Measurements from ENCODE around the gene PARP4.
"Not testable (repeated sequence)": the region's sequence is repeated elsewhere in the genome, so short reads cannot be mapped to it uniquely, and the experiment has no call there.

The PARP4 gene

GRCh38 chr13:24505756-24506155 lies 6.8 kb downstream of the PARP4 start:
- no peak for DNase-seq (ENCODE audit: low read depth in 2 of 2)

- DNase-seq (ENCODE audit: low read depth in 2 of 2), result no peak
Observed at GRCh38 chr13:24505256-24505655, 7.3 kb downstream of the PARP4 start.

GRCh38 chr13:24503379-24503696 lies 9.2 kb downstream of the PARP4 start:
- no peak for DNase-seq (ENCODE audit: low read depth in 2 of 2)

GRCh38 chr13:24502533-24503378 lies 9.8 kb downstream of the PARP4 start:
- DNase-seq (ENCODE audit: low read depth in 2 of 2), result no peak

- DNase-seq (ENCODE audit: low read depth in 2 of 2), result no peak
Observed at GRCh38 chr13:24500977-24501376, 11.6 kb downstream of the PARP4 start.

- no peak for DNase-seq (ENCODE audit: low read depth in 2 of 2)
Observed at GRCh38 chr13:24497742-24498141, 14.8 kb downstream of the PARP4 start.

GRCh38 chr13:24496295-24496694 lies 16.3 kb downstream of the PARP4 start:
- not testable (repeated sequence) for DNase-seq (ENCODE audit: low read depth in 2 of 2)

GRCh38 chr13:24495151-24495729 lies 17.3 kb downstream of the PARP4 start:
- no peak for DNase-seq (ENCODE audit: low read depth in 2 of 2)

GRCh38 chr13:24493356-24493755 lies 19.2 kb downstream of the PARP4 start:
- DNase-seq (ENCODE audit: low read depth in 2 of 2), result no peak

- no peak for DNase-seq (ENCODE audit: low read depth in 2 of 2)
Observed at GRCh38 chr13:24491845-24492244, 20.7 kb downstream of the PARP4 start.

- no peak for DNase-seq (ENCODE audit: low read depth in 2 of 2)
Observed at GRCh38 chr13:24489721-24490120, 22.9 kb downstream of the PARP4 start.

- not testable (repeated sequence) for DNase-seq (ENCODE audit: low read depth in 2 of 2)
Observed at GRCh38 chr13:24488092-24488491, 24.5 kb downstream of the PARP4 start.

GRCh38 chr13:24486017-24486657 lies 26.4 kb downstream of the PARP4 start:
- not testable (repeated sequence) for DNase-seq (ENCODE audit: low read depth in 2 of 2)

- DNase-seq (ENCODE audit: low read depth in 2 of 2), result no peak
Observed at GRCh38 chr13:24473686-24474085, 38.9 kb downstream of the PARP4 start.

GRCh38 chr13:24472129-24472528 lies 40.4 kb downstream of the PARP4 start:
- not testable (repeated sequence) for DNase-seq (ENCODE audit: low read depth in 2 of 2)

GRCh38 chr13:24463078-24463477 lies 49.5 kb downstream of the PARP4 start:
- DNase-seq (ENCODE audit: low read depth in 2 of 2), result no peak

- DNase-seq (ENCODE audit: low read depth in 2 of 2), result no peak
Observed at GRCh38 chr13:24460256-24460655, 52.3 kb downstream of the PARP4 start.

- no peak for DNase-seq (ENCODE audit: low read depth in 2 of 2)
Observed at GRCh38 chr13:24459726-24460125, 52.9 kb downstream of the PARP4 start.

GRCh38 chr13:24459234-24459633 lies 53.3 kb downstream of the PARP4 start:
- no peak for DNase-seq (ENCODE audit: low read depth in 2 of 2)

GRCh38 chr13:24458736-24459135 lies 53.8 kb downstream of the PARP4 start:
- no peak for DNase-seq (ENCODE audit: low read depth in 2 of 2)

- no peak for DNase-seq (ENCODE audit: low read depth in 2 of 2)
Observed at GRCh38 chr13:24456396-24456795, 56.2 kb downstream of the PARP4 start.

- no peak for DNase-seq (ENCODE audit: low read depth in 2 of 2)
Observed at GRCh38 chr13:24454056-24454455, 58.5 kb downstream of the PARP4 start.

GRCh38 chr13:24452044-24452443 lies 60.5 kb downstream of the PARP4 start:
- no peak for DNase-seq (ENCODE audit: low read depth in 2 of 2)
